Memory B cell (primary cell): ENCODE data around the gene ABCB11.
"Not testable (repeated sequence)": the region's sequence is repeated elsewhere in the genome, so short reads cannot be mapped to it uniquely, and the experiment has no call there.

Experiments used
- ATAC-seq: fragments of 150-1000 bp; cut with Tn5 transposase; 2 replicates; pipeline ENCODE4 v1.10.0; 2021; ENCODE audit warnings: low read depth, mild to moderate bottlenecking, moderate library complexity
- DNase-seq, 2 donors: peaks; one replicate each; pipeline ENCODE4 v3.0.0; 2022; ENCODE audit warnings: low spot score in 2 of 2
- H3K27ac Mint-ChIP-seq: one replicate; pipeline ENCODE4 v1.8.0; 2022; ENCODE audit warnings: mild to moderate bottlenecking, moderate library complexity, mixed read lengths
- H3K27me3 Mint-ChIP-seq: one replicate; pipeline ENCODE4 v1.8.0; 2022; ENCODE audit warnings: mixed read lengths
- H3K36me3 Mint-ChIP-seq: one replicate; pipeline ENCODE4 v1.8.0; 2022; ENCODE audit warnings: mild to moderate bottlenecking, mixed read lengths
- H3K4me1 Mint-ChIP-seq: one replicate; pipeline ENCODE4 v1.8.0; 2022; ENCODE audit warnings: mixed read lengths
- H3K4me3 Mint-ChIP-seq: one replicate; pipeline ENCODE4 v1.8.0; 2022; ENCODE audit warnings: mild to moderate bottlenecking, moderate library complexity, mixed read lengths
- H3K9me3 Mint-ChIP-seq: one replicate; pipeline ENCODE4 v1.8.0; 2022; ENCODE audit warnings: mixed read lengths

ABCB11 gene

GRCh38 chr2:169029341-169029740 lies 1.8 kb downstream of the ABCB11 start:
- H3K36me3 Mint-ChIP-seq, result no peaks in the 10 kb centered on the region
- H3K4me3 Mint-ChIP-seq, result no peak overlapping the region
- no peak for DNase-seq
- peaks cover 4% of the 10 kb centered on the region for H3K4me1 Mint-ChIP-seq
- no peak overlapping the region for H3K27ac Mint-ChIP-seq
- H3K27me3 Mint-ChIP-seq, result peaks cover 1% of the 10 kb centered on the region
- peaks cover 5% of the 10 kb centered on the region for H3K9me3 Mint-ChIP-seq
- ATAC-seq, result no peak

DNA sequence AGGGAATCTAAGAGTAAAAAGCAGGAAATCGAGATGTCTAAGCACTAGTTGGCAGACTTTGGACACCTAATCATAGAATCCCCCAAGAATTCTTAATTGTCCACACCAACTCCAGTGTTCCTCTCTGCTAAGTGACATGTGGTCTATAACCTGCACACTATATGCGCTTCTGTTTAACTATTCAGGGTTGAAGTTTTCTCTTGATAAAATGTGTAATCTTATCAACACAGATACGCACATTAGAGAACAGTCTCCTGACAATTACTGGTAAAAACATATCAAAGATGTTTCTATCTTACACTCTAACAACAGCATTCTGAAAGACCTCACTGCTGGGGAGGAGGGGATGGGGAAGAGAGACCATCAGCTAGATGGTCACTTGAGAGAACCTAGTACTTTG lies 3.9 kb downstream of the ABCB11 start:
- no peaks in the 10 kb centered on the region for H3K9me3 Mint-ChIP-seq
- H3K4me3 Mint-ChIP-seq, result no peak overlapping the region
- ATAC-seq, result no peak
- peaks cover 4% of the 10 kb centered on the region for H3K4me1 Mint-ChIP-seq
- no peak overlapping the region for H3K27ac Mint-ChIP-seq
- H3K36me3 Mint-ChIP-seq, result no peaks in the 10 kb centered on the region
- DNase-seq, result no peak
- H3K27me3 Mint-ChIP-seq, result no peaks in the 10 kb centered on the region

GRCh38 chr2:169026056-169026455 lies 5.1 kb downstream of the ABCB11 start:
- Mint-ChIP-seq H3K27me3 (no peaks in the 10 kb centered on the region), H3K9me3 (no peaks in the 10 kb centered on the region)

DNA sequence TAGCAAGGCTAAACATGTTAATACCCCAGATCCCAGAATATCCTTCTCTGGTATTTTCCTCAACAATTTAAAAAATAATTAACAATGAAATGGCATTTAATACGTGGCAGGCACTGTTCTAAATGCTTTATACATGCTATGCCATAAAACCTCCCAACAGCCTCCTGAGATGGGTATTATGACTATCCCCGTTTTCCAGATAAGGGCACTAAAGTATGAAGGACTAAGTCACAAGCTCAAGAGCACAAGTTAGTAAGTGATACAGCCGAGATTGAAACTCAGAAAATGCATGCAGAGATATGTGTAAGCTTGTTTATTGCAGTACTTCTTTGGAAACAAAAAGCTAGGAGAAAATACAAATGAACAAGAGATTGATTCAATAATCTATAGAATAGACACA lies 8.0 kb downstream of the ABCB11 start:
- ATAC-seq (no peak), DNase-seq (no peak)
- H3K9me3 Mint-ChIP-seq, result no peaks in the 10 kb centered on the region
- H3K36me3 Mint-ChIP-seq, result no peaks in the 10 kb centered on the region
- H3K4me1 Mint-ChIP-seq, result peaks cover 4% of the 10 kb centered on the region
- H3K27ac Mint-ChIP-seq, result no peak overlapping the region
- H3K4me3 Mint-ChIP-seq, result no peak overlapping the region
- no peaks in the 10 kb centered on the region for H3K27me3 Mint-ChIP-seq

More at GRCh38 chr2:169026056-169026455, 5.1 kb downstream of the ABCB11 start:
- Mint-ChIP-seq H3K36me3 (no peaks in the 10 kb centered on the region), H3K27ac (no peak overlapping the region), H3K4me1 (peaks cover 4% of the 10 kb centered on the region), H3K4me3 (no peak overlapping the region)
- DNase-seq (no peak), ATAC-seq (no peak)

DNA sequence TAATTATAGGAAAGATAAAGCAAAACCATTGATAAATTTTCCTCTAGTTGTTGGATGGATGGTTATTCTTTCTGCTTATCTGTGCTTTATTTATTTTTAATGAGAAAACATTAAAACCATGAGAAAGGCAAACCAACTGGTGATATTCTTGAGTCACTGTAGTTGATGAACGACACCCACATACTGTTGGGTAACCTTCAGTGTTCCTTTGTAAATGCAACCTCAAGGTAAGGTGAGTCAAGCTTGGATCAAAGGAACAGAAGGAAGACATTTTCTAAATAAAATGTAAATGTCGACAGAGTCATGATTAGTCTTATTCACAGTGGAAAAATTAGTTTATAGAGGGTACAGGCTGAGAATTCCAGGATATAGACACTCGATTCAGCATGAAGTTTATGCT lies 12.7 kb downstream of the ABCB11 start:
- no peaks in the 10 kb centered on the region for H3K36me3 Mint-ChIP-seq
- H3K9me3 Mint-ChIP-seq, result no peaks in the 10 kb centered on the region
- H3K27ac Mint-ChIP-seq, result no peak overlapping the region
- peaks cover 6% of the 10 kb centered on the region for H3K27me3 Mint-ChIP-seq
- H3K4me1 Mint-ChIP-seq, result no peaks in the 10 kb centered on the region
- no peak overlapping the region for H3K4me3 Mint-ChIP-seq
- no peak for DNase-seq
- ATAC-seq, result no peak

DNA sequence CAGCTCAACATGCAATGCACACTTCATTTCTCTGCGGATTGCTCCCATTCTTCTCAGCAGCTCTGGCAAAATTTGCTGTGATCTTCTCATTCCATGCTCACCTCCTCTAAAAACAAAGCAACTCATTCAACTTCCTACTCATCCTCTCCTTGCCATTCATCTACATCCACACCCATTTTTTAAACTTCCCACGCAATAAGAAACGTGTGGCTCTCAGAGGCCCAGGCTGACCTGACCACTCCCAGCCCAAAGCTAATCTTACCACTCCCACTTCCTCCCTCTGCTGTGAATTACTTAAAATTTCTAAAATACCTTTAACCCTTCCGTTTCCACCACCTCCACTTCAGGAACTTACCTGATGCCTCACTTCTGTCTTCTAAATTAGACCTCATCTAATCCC lies 15.2 kb downstream of the ABCB11 start:
- no peaks in the 10 kb centered on the region for H3K9me3 Mint-ChIP-seq
- peaks cover 6% of the 10 kb centered on the region for H3K27me3 Mint-ChIP-seq
- no peak overlapping the region for H3K4me3 Mint-ChIP-seq
- no peak for ATAC-seq
- H3K27ac Mint-ChIP-seq, result no peak overlapping the region
- no peaks in the 10 kb centered on the region for H3K36me3 Mint-ChIP-seq
- no peak for DNase-seq
- H3K4me1 Mint-ChIP-seq, result no peaks in the 10 kb centered on the region

- H3K4me1 Mint-ChIP-seq, result no peaks in the 10 kb centered on the region
Observed at GRCh38 chr2:169014780-169015179, 16.3 kb downstream of the ABCB11 start.

GRCh38 chr2:169013628-169014026 lies 17.5 kb downstream of the ABCB11 start:
- no peak for DNase-seq
- no peak for ATAC-seq
- peaks cover 6% of the 10 kb centered on the region for H3K27me3 Mint-ChIP-seq
- H3K9me3 Mint-ChIP-seq, result no peaks in the 10 kb centered on the region
- H3K27ac Mint-ChIP-seq, result no peak overlapping the region
- no peaks in the 10 kb centered on the region for H3K4me1 Mint-ChIP-seq
- no peak overlapping the region for H3K4me3 Mint-ChIP-seq
- no peaks in the 10 kb centered on the region for H3K36me3 Mint-ChIP-seq

More at GRCh38 chr2:169014780-169015179, 16.3 kb downstream of the ABCB11 start:
- Mint-ChIP-seq H3K36me3 (no peaks in the 10 kb centered on the region), H3K27ac (no peak overlapping the region), H3K9me3 (no peaks in the 10 kb centered on the region), H3K4me3 (no peak overlapping the region), H3K27me3 (peaks cover 6% of the 10 kb centered on the region)
- DNase-seq (no peak), ATAC-seq (no peak)

- no peak for DNase-seq
- H3K4me1 Mint-ChIP-seq, result no peaks in the 10 kb centered on the region
- H3K27ac Mint-ChIP-seq, result no peak overlapping the region
- H3K4me3 Mint-ChIP-seq, result no peak overlapping the region
- H3K9me3 Mint-ChIP-seq, result no peaks in the 10 kb centered on the region
- no peak for ATAC-seq
- peaks cover 6% of the 10 kb centered on the region for H3K27me3 Mint-ChIP-seq
- H3K36me3 Mint-ChIP-seq, result no peaks in the 10 kb centered on the region
Observed at GRCh38 chr2:169012812-169013627, 18.1 kb downstream of the ABCB11 start.

- ATAC-seq, H3K9me3 Mint-ChIP-seq, H3K27ac Mint-ChIP-seq, H3K4me3 Mint-ChIP-seq, H3K4me1 Mint-ChIP-seq, H3K27me3 Mint-ChIP-seq, H3K36me3 Mint-ChIP-seq, DNase-seq: not testable (repeated sequence)
Observed at GRCh38 chr2:169012191-169012792, 18.8 kb downstream of the ABCB11 start.

DNA sequence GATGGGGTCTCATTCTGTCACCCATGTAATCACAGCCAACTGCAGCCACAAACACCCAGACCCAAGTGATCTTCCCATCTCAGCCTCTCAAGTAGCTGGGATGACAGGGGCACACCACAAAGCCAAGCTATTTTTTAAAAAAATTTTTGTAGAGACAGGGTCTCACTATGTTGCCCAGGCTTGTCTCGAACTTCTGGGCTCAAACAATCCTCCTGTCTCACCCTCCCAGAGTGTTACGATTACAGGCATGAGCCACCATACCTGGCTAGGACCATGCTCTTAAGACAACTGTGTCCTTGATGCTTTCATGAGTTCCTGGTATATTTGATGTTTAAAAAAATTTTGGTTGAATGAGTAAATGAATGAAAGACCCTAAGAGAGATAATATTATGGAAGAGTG lies 19.4 kb downstream of the ABCB11 start:
- H3K4me1 Mint-ChIP-seq, result no peaks in the 10 kb centered on the region
- H3K27me3 Mint-ChIP-seq, result peaks cover 6% of the 10 kb centered on the region
- no peak for ATAC-seq
- H3K36me3 Mint-ChIP-seq, result no peaks in the 10 kb centered on the region
- H3K4me3 Mint-ChIP-seq, result no peak overlapping the region
- H3K9me3 Mint-ChIP-seq, result no peaks in the 10 kb centered on the region
- no peak for DNase-seq
- H3K27ac Mint-ChIP-seq, result no peak overlapping the region

- H3K9me3 Mint-ChIP-seq, result no peaks in the 10 kb centered on the region
- peaks cover 3% of the 10 kb centered on the region for H3K27me3 Mint-ChIP-seq
- no peak overlapping the region for H3K27ac Mint-ChIP-seq
- no peaks in the 10 kb centered on the region for H3K36me3 Mint-ChIP-seq
- ATAC-seq (no peak), DNase-seq (no peak)
- no peak overlapping the region for H3K4me3 Mint-ChIP-seq
- no peaks in the 10 kb centered on the region for H3K4me1 Mint-ChIP-seq
Observed at GRCh38 chr2:169010633-169011460, 20.3 kb downstream of the ABCB11 start.

GRCh38 chr2:169009865-169010579 lies 21.1 kb downstream of the ABCB11 start:
- Mint-ChIP-seq H3K9me3 (no peaks in the 10 kb centered on the region), H3K27me3 (no peaks in the 10 kb centered on the region), H3K27ac (no peak overlapping the region), H3K4me3 (no peak overlapping the region), H3K36me3 (no peaks in the 10 kb centered on the region), H3K4me1 (no peaks in the 10 kb centered on the region)
- DNase-seq (no peak), ATAC-seq (no peak)

DNA sequence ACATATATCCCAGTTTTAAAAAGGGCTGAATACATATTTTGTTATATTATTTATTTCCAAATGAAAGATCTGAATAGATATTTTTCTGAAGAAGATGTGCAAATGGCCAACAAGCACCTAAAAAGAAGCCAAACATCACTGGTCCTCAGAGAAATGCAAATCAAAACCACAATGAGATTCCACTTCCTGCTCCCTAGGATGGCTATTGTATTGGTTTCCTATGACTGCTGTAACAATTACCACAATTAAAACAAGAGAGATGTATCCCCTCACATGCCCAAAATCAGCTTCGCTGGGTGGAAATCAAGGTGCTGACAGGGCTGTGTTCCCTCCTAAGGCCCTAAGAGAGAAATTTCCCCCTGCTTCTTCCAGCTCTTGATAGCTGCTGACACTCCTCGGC lies 23.2 kb downstream of the ABCB11 start:
- ATAC-seq (no peak), DNase-seq (no peak)
- H3K9me3 Mint-ChIP-seq, result peaks cover 1% of the 10 kb centered on the region
- no peak overlapping the region for H3K27ac Mint-ChIP-seq
- H3K27me3 Mint-ChIP-seq, result peaks cover 1% of the 10 kb centered on the region
- no peaks in the 10 kb centered on the region for H3K36me3 Mint-ChIP-seq
- H3K4me3 Mint-ChIP-seq, result no peak overlapping the region
- H3K4me1 Mint-ChIP-seq, result no peaks in the 10 kb centered on the region
